Activated naive CD4-positive, alpha-beta T cell treated with anti-CD3 and anti-CD28 coated beads, Interleukin-2, amount 10 ng/mL, durations not matched to agents 7 days and 5 days (primary cell): ENCODE measurements around the gene CHM.
"Not testable (repeated sequence)": the region's sequence is repeated elsewhere in the genome, so short reads cannot be mapped to it uniquely, and the experiment has no call there.

Experiments
- CTCF ChIA-PET: fragments of 350-600 bp; sonication (Branson Sonifier 250); formaldehyde crosslinking; loops from one replicate; lab custom pipeline; 2021; ENCODE audit warnings: antibody characterized with exemption; lab: Charles Lee
- DNase-seq: peaks from one replicate; pipeline ENCODE4 v3.0.0-alpha.2; 2020
- H3K27ac Mint-ChIP-seq: one replicate; pipeline ENCODE4 v1.8.0; 2021; ENCODE audit warnings: mild to moderate bottlenecking, moderate library complexity, mixed read lengths
- H3K27me3 Mint-ChIP-seq: one replicate; pipeline ENCODE4 v1.8.0; 2021; ENCODE audit warnings: mild to moderate bottlenecking, mixed read lengths
- H3K36me3 Mint-ChIP-seq: one replicate; pipeline ENCODE4 v1.8.0; 2021; ENCODE audit warnings: mixed read lengths
- H3K4me1 Mint-ChIP-seq: one replicate; pipeline ENCODE4 v1.8.0; 2021; ENCODE audit warnings: mixed read lengths
- H3K4me3 Mint-ChIP-seq: one replicate; pipeline ENCODE4 v1.8.0; 2021; ENCODE audit warnings: mild to moderate bottlenecking, moderate library complexity, mixed read lengths
- H3K9me3 Mint-ChIP-seq: one replicate; pipeline ENCODE4 v1.8.0; 2021; ENCODE audit warnings: mixed read lengths

The CHM gene

DNA sequence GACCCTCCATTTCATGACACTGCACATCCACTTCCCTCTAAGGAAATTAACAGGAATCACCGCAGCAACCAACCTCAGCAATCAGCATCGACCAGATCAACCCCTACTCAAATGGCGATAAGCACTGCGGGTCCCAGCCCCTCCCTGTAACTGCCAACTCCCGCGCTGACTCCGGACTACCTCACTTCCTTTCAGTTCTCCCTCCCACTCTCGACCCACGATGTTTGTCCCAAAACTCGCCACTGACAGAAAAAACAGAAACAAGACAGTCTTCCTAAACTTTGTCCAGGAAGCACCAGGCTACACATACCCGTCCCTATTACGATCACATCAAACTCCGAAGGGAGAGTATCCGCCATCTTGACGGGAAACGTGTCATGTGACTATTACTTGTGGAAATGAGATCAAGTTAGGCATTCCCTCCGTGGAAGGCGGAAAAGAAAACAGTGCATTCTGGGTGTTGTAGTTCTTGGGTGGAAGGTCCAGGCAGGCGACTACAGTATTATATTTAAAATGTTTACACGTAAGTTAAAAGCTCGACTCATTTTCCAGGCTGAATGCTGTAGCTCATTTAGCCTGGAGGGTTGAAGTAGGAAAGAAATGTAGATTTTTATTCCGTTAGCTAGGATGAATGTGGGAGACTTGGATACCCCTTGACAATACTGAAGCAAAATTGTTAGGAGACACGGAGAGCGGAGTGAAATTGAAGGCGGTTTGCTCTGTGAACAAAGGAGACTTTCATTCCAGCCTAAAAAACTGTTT, at the start of gene CHM:
Gene CHM, minus strand, starts transcription at position 385 of the 762 bp plus-strand sequence. Its CDS starts 26 bp downstream, at position 359.
- H3K27ac Mint-ChIP-seq, result no peak within 1 kb of the TSS
- no peaks in the 10 kb centered on the region for H3K9me3 Mint-ChIP-seq
- peak; percentile 70 for DNase-seq
- no peak within 1 kb of the TSS for H3K4me3 Mint-ChIP-seq
- H3K27me3 Mint-ChIP-seq, result no peaks in the 10 kb centered on the region
- H3K36me3 Mint-ChIP-seq, result peaks cover 6% of the 10 kb centered on the region
- peaks cover 12% of the 10 kb centered on the region for H3K4me1 Mint-ChIP-seq
- CTCF ChIA-PET, result no interaction called here

DNA sequence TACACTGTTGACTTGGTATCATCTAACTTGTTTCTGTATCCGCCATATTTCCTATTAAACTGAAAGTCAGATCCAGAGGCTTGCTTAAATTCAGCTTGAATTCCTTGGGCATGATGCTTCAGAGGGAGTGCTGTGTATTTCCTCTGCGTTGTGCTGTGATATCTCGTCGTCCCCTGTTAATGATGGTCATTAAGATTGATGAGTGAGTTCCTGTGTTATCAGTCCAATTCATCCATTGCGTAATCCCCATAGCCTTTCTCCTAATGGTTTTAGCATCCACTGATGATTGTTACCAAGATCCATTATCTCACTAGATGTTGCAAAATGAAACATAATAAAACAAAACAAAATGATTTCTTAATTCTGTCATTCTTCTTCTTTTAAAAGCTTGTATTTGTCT, 31.3 kb upstream of the CHM start:
- H3K27me3 Mint-ChIP-seq, result no peaks in the 10 kb centered on the region
- CTCF ChIA-PET, result no interaction called here

DNA sequence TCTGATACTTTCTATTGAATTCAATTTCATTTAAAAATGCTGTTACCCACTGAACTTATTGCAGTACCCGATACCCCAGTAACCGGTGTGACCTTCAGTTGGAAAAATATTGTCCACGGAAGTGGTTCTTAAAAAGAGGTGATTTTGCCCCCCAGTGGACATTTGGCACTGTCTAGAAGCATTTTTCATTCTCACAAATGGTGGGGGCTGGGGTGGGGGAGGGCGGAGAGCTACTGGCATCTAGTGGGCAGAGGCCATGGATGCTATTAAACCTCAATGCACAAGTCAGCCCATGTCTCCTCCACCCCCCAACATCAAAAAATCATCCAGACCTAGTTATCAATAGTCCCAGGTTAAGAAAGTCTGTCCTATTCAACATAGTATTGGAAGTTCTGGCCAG, 19.6 kb upstream of the CHM start:
- DNase-seq, result no peak
- Mint-ChIP-seq H3K36me3 (no peaks in the 10 kb centered on the region), H3K4me1 (no peaks in the 10 kb centered on the region), H3K4me3 (no peak overlapping the region), H3K9me3 (no peaks in the 10 kb centered on the region), H3K27me3 (no peaks in the 10 kb centered on the region), H3K27ac (no peak overlapping the region)
- CTCF ChIA-PET, result no interaction called here

More for the DNA sequence above, 31.3 kb upstream of the CHM start:
- no peak overlapping the region for H3K27ac Mint-ChIP-seq
- H3K36me3 Mint-ChIP-seq, result no peaks in the 10 kb centered on the region
- peaks cover 1% of the 10 kb centered on the region for H3K9me3 Mint-ChIP-seq
- DNase-seq, result no peak
- no peak overlapping the region for H3K4me3 Mint-ChIP-seq
- H3K4me1 Mint-ChIP-seq, result no peaks in the 10 kb centered on the region

GRCh38 chrX:86061407-86061806, 14.0 kb upstream of the CHM start:
- Mint-ChIP-seq H3K36me3 (no peaks in the 10 kb centered on the region), H3K4me1 (no peaks in the 10 kb centered on the region), H3K27me3 (no peaks in the 10 kb centered on the region), H3K9me3 (no peaks in the 10 kb centered on the region), H3K27ac (no peak overlapping the region), H3K4me3 (no peak overlapping the region)
- CTCF ChIA-PET, result no interaction called here
- DNase-seq, result no peak

DNA sequence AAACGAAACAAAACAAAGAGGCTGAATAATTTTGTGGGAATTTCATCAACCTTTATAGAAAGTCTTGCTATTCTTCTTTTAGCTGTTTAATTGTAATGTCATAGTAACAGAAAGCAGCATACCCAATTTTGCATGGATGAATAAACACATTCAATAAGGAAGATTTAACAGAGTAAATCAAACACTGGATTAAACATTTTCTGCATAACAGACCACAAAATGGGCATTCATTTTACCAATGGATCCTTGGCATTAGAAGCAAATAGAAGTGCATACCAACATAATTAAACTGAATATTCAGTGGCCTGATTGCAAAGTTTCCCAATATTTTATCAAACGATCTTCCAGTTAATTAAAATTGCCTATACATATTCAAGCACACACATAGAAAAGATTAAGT, 4.4 kb upstream of the CHM start:
- H3K9me3 Mint-ChIP-seq, result no peaks in the 10 kb centered on the region
- DNase-seq, result no peak
- H3K27ac Mint-ChIP-seq, result no peak overlapping the region
- H3K4me1 Mint-ChIP-seq, result peaks cover 3% of the 10 kb centered on the region
- CTCF ChIA-PET, result no interaction called here
- no peaks in the 10 kb centered on the region for H3K27me3 Mint-ChIP-seq
- H3K36me3 Mint-ChIP-seq, result no peaks in the 10 kb centered on the region
- H3K4me3 Mint-ChIP-seq, result no peak overlapping the region

DNA sequence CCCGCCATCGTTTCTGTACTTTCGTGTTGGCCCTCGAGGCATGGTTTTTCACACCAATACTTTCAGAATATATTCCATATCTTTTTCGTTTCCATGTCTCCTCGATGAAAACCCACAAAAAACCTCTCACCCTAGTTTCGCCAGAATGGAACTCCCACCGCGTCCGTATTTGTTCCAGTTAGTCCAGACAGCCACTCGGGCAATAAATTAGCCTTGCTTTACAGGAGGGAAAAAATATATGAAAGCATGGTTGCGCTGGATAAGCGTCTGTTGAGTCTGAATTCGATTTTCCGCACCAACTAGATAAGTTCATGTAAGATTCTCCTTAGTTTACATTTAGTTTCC, 550 bp upstream of the CHM start:
- CTCF ChIA-PET, result no interaction called here
- no peak overlapping the region for H3K4me3 Mint-ChIP-seq

DNA sequence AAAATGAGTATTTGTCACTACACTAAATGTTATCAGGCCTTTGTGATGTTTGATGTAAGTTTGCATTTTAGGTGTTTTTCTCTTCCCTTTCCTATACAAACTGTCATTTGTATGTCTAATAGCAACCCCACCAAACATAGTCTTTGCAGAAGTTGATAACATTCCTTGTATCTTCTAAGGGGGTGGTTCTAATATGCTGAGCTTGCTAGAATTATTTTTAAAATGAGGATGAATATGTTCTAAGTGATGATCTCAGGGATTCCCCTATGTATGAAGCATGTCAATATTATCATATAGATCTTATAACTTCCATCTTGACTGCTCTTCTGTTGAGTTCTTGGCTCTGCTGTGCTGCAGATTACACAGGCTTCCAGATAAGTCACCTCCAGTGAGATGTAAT, 3.1 kb downstream of the CHM start:
- no peak for DNase-seq
- CTCF ChIA-PET, result no interaction called here
- Mint-ChIP-seq H3K27ac (no peak overlapping the region), H3K4me1 (peaks cover 12% of the 10 kb centered on the region), H3K27me3 (no peaks in the 10 kb centered on the region), H3K4me3 (no peak overlapping the region), H3K36me3 (peaks cover 7% of the 10 kb centered on the region), H3K9me3 (no peaks in the 10 kb centered on the region)

More for the DNA sequence above, 550 bp upstream of the CHM start:
- H3K9me3 Mint-ChIP-seq, result no peaks in the 10 kb centered on the region
- H3K27me3 Mint-ChIP-seq, result no peaks in the 10 kb centered on the region
- H3K27ac Mint-ChIP-seq, result no peak overlapping the region
- peaks cover 6% of the 10 kb centered on the region for H3K36me3 Mint-ChIP-seq
- no peak for DNase-seq
- peaks cover 12% of the 10 kb centered on the region for H3K4me1 Mint-ChIP-seq

GRCh38 chrX:86039625-86040568, 7.5 kb downstream of the CHM start:
- Mint-ChIP-seq H3K27ac (peak overlapping the region; percentile 46), H3K36me3 (peaks cover 9% of the 10 kb centered on the region), H3K27me3 (no peaks in the 10 kb centered on the region), H3K9me3 (no peaks in the 10 kb centered on the region), H3K4me3 (no peak overlapping the region), H3K4me1 (peaks cover 5% of the 10 kb centered on the region)
- CTCF ChIA-PET, result no interaction called here
- DNase-seq, result no peak

- Mint-ChIP-seq H3K36me3 (peaks cover 8% of the 10 kb centered on the region), H3K27me3 (no peaks in the 10 kb centered on the region), H3K9me3 (no peaks in the 10 kb centered on the region), H3K4me3 (no peak overlapping the region), H3K27ac (no peak overlapping the region), H3K4me1 (peaks cover 13% of the 10 kb centered on the region)
- DNase-seq, result no peak
- CTCF ChIA-PET, result no interaction called here
These were observed 14.0 kb downstream of the CHM start for GRCh38 chrX:86033385-86033784.

DNA sequence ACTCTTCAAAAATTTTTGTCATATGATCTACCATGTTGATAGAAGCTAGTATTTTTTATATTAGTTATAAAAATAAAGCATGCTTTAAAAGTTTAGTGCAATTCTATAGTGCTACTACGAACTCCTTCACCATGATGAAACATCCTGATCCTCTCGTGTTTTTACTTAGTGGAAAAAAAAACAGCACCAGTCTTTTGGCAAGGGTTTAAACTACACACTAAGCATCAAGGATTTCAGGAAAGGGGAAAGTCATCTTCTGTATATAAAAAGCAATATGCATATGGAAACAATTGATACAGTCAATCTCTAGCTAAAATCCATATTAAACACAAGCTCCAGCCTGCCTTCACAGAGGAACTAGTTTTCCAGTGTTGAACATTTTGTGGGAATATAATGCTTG, 18.7 kb downstream of the CHM start:
- no peak for DNase-seq
- H3K4me3 Mint-ChIP-seq, result no peak overlapping the region
- H3K4me1 Mint-ChIP-seq, result no peaks in the 10 kb centered on the region
- peaks cover 7% of the 10 kb centered on the region for H3K36me3 Mint-ChIP-seq
- CTCF ChIA-PET, result no interaction called here
- H3K27me3 Mint-ChIP-seq, result no peaks in the 10 kb centered on the region
- H3K27ac Mint-ChIP-seq, result no peak overlapping the region
- H3K9me3 Mint-ChIP-seq, result no peaks in the 10 kb centered on the region

DNA sequence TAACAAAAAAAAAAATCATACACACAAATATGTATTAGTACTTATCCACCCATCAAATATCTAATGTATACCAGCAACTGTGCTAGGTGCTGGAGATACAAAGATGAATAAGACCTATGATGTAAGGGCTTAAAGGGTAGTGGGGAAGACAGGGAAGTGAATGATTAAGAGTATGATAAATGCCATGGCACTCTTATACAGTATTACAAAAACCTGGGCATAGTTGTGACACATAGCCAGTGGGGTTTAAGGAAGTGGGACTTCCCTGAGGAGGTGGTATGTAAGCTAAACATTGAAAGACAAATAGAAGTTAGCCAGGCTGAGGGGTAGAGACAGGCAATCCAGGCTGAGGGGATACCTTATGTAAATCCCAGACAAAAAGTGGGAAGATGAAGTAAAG, 23.5 kb downstream of the CHM start:
- CTCF ChIA-PET, result no interaction called here
- no peak overlapping the region for H3K27ac Mint-ChIP-seq

GRCh38 chrX:86021652-86022289, 25.6 kb downstream of the CHM start:
- CTCF ChIA-PET, result no interaction called here
- H3K4me1 Mint-ChIP-seq, result peaks cover 2% of the 10 kb centered on the region
- H3K36me3 Mint-ChIP-seq, result peaks cover 18% of the 10 kb centered on the region
- H3K4me3 Mint-ChIP-seq, result no peak overlapping the region
- no peaks in the 10 kb centered on the region for H3K27me3 Mint-ChIP-seq
- H3K27ac Mint-ChIP-seq, result no peak overlapping the region
- no peak for DNase-seq
- H3K9me3 Mint-ChIP-seq, result no peaks in the 10 kb centered on the region

More for the DNA sequence above, 23.5 kb downstream of the CHM start:
- DNase-seq, result no peak
- no peak overlapping the region for H3K4me3 Mint-ChIP-seq
- no peaks in the 10 kb centered on the region for H3K4me1 Mint-ChIP-seq
- no peaks in the 10 kb centered on the region for H3K9me3 Mint-ChIP-seq
- peaks cover 12% of the 10 kb centered on the region for H3K36me3 Mint-ChIP-seq
- no peaks in the 10 kb centered on the region for H3K27me3 Mint-ChIP-seq

- Mint-ChIP-seq H3K4me3 (no peak overlapping the region), H3K4me1 (peaks cover 13% of the 10 kb centered on the region), H3K27me3 (no peaks in the 10 kb centered on the region), H3K27ac (no peak overlapping the region), H3K9me3 (peaks cover 6% of the 10 kb centered on the region), H3K36me3 (peaks cover 23% of the 10 kb centered on the region)
- DNase-seq, result no peak
- CTCF ChIA-PET, result no interaction called here
These were observed 31.2 kb downstream of the CHM start for GRCh38 chrX:86016139-86016538.

DNA sequence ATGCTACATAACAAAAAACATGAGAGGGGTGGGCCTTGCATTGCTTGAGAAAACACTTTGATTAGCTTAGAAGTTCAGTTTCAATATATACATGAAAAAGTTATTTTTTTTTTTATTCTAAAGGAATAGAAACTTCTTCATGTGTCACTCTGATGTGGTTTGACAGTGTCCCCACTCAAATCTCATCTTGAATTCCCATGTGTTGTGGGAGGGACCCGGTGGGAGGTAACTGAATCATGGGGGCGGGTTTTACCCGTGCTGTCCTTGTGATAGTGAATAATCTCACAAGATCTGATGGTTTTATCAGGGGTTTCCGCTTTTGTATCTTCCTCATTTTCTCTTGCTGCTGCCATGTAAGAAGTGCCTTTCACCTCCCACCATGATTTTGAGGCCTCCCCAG, 32.4 kb downstream of the CHM start:
- DNase-seq, result peak; percentile 20
- Mint-ChIP-seq H3K4me1 (peaks cover 13% of the 10 kb centered on the region), H3K36me3 (peaks cover 23% of the 10 kb centered on the region)
- CTCF ChIA-PET, H3K9me3 Mint-ChIP-seq, H3K4me3 Mint-ChIP-seq, H3K27me3 Mint-ChIP-seq, H3K27ac Mint-ChIP-seq: not testable (repeated sequence)
